Osteoblast (primary cell): ENCODE data around the gene BORCS5. TPM values are rescaled to one million over a fixed set of nuclear protein-coding genes. Genes with fewer than 3 reads are reported as not detected.

ENCODE experiments used
- DNase-seq: peaks from one replicate; pipeline ENCODE4 v3.0.0; 2011; ENCODE audit warnings: low spot score, mixed read lengths; ENCODE audit not compliant: insufficient read length; ENCODE audit errors: missing footprints
- H2AFZ ChIP-seq: 2 replicates; pipeline ENCODE4 v1.6.0; 2011; ENCODE audit warnings: mild to moderate bottlenecking, low read length
- H3K27ac ChIP-seq: 2 replicates; pipeline ENCODE4 v1.5.1; 2011; ENCODE audit warnings: mild to moderate bottlenecking, low read depth, low read length, moderate library complexity
- H3K27me3 ChIP-seq: 2 replicates; pipeline ENCODE4 v1.6.0; 2012; ENCODE audit warnings: mild to moderate bottlenecking, control low read depth, inconsistent platforms, low read length, moderate library complexity; ENCODE audit not compliant: insufficient read depth
- H3K36me3 ChIP-seq: 2 replicates; pipeline ENCODE4 v1.5.1; 2011; ENCODE audit warnings: mild to moderate bottlenecking, low read length, control low read depth, moderate library complexity; ENCODE audit not compliant: insufficient read depth
- H3K4me1 ChIP-seq: 2 replicates; pipeline ENCODE4 v1.5.1; 2011; ENCODE audit warnings: mild to moderate bottlenecking, low read length, control low read depth, moderate library complexity; ENCODE audit not compliant: insufficient read depth
- H3K4me2 ChIP-seq: 2 replicates; pipeline ENCODE4 v1.6.0; 2011; ENCODE audit warnings: mild to moderate bottlenecking, low read length; ENCODE audit not compliant: insufficient read depth
- H3K4me3 ChIP-seq: fragments of 200-600 bp; sonication (generic); 3 replicates; pipeline ENCODE4 v1.5.1; 2012; ENCODE audit warnings: mild to moderate bottlenecking, low read length, inconsistent platforms; ENCODE audit not compliant: insufficient read depth
- H3K79me2 ChIP-seq: 2 replicates; pipeline ENCODE4 v1.6.0; 2012; ENCODE audit warnings: mild to moderate bottlenecking, low read length, control low read depth, inconsistent platforms; ENCODE audit not compliant: insufficient read depth
- H3K9me3 ChIP-seq: 2 replicates; pipeline ENCODE4 v1.5.1; 2011; ENCODE audit warnings: low read depth, low read length, control low read depth
- H4K20me1 ChIP-seq: 2 replicates; pipeline ENCODE4 v1.6.0; 2012; ENCODE audit warnings: mild to moderate bottlenecking, low read length, control low read depth; ENCODE audit not compliant: insufficient read depth
- CTCF ChIP-seq: IDR thresholded peaks from 2 replicates; pipeline ENCODE4 v1.5.1; 2011; ENCODE audit warnings: mild to moderate bottlenecking, low read depth, low read length, moderate library complexity; ENCODE audit errors: extremely low read depth
- total RNA-seq: library from RNA; depleted of rRNA; stranded (reverse); fragments of >200 nt; gene quantifications from 2 replicates; pipeline ENCODE4 v1.2.3, GENCODE V29; 2012

The BORCS5 gene
- total RNA-seq, 1 donor, result 14.8 TPM

- TF ChIP-seq CTCF, result no peak
- H3K27ac ChIP-seq, result no peak overlapping the region
- H3K79me2 ChIP-seq, result peaks cover 6% of the 10 kb centered on the region
- no peak overlapping the region for H3K4me2 ChIP-seq
- H4K20me1 ChIP-seq, result no peaks in the 10 kb centered on the region
- H3K36me3 ChIP-seq, result no peaks in the 10 kb centered on the region
- peaks cover 14% of the 10 kb centered on the region for H3K4me1 ChIP-seq
- H3K9me3 ChIP-seq, result no peaks in the 10 kb centered on the region
- no peaks in the 10 kb centered on the region for H3K27me3 ChIP-seq
- H2AFZ ChIP-seq, result no peak overlapping the region
- no peak overlapping the region for H3K4me3 ChIP-seq
- no peak for DNase-seq
Measured at GRCh38 chr12:12399776-12400305, 43.0 kb downstream of the BORCS5 start.

DNA sequence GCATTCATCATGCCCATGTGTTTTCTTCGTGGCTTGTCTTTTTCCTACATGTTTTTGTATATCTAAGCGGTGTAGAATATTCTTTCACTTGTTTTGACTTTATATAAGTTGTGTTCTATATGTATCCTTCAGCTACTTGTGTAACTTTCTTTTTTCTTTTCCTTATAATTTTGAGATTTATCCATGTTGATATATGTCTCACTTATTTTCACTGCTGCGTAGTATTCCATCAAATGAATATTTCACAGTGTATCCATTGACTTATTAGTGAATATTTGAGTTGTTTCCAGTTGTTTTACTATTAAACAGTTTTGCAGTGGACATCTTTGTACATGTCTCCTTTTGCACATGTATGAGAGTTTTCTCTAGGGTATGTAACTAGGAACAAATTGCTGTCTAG, 43.9 kb downstream of the BORCS5 start:
- Histone ChIP-seq H3K9me3 (no peaks in the 10 kb centered on the region), H3K79me2 (peaks cover 6% of the 10 kb centered on the region), H3K36me3 (no peaks in the 10 kb centered on the region), H3K4me1 (peaks cover 18% of the 10 kb centered on the region), H4K20me1 (no peaks in the 10 kb centered on the region), H3K4me3 (no peak overlapping the region), H2AFZ (no peak overlapping the region), H3K27me3 (no peaks in the 10 kb centered on the region), H3K27ac (no peak overlapping the region), H3K4me2 (no peak overlapping the region)
- TF ChIP-seq CTCF, result no peak
- DNase-seq, result no peak

- no peak for DNase-seq
- H3K27me3 ChIP-seq, result no peaks in the 10 kb centered on the region
- TF ChIP-seq CTCF, result no peak
Measured at GRCh38 chr12:12403264-12404248, 46.7 kb downstream of the BORCS5 start.

DNA sequence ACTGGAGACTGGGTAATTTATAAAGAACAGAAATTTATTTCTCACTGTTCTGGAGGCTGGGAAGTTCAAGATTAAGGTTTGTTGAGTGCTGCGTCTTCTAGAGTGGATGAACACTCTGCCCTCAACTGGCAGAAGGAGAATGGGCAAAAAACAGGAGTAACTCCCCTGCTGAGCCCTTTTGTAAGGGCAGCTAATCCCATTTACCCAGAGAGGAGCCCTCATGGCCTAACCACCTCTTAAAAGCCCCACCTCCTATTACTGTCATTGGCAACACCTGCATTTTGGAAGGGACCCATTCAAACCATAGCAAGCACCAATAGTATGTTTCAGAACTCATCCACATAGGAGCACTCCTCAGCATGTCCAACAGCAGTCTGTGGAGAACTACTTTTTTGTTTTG, 47.4 kb downstream of the BORCS5 start:
- Histone ChIP-seq H4K20me1 (no peaks in the 10 kb centered on the region), H3K4me3 (no peak overlapping the region), H3K79me2 (peaks cover 6% of the 10 kb centered on the region), H3K36me3 (no peaks in the 10 kb centered on the region), H3K27ac (no peak overlapping the region), H3K4me2 (no peak overlapping the region), H3K9me3 (no peaks in the 10 kb centered on the region), H3K27me3 (no peaks in the 10 kb centered on the region), H3K4me1 (peaks cover 6% of the 10 kb centered on the region), H2AFZ (no peak overlapping the region)
- no peak for TF ChIP-seq CTCF
- DNase-seq, result no peak

More at GRCh38 chr12:12403264-12404248, 46.7 kb downstream of the BORCS5 start:
- Histone ChIP-seq H3K9me3 (no peaks in the 10 kb centered on the region), H3K4me3 (no peak overlapping the region), H3K4me1 (peaks cover 10% of the 10 kb centered on the region), H3K4me2 (no peak overlapping the region), H3K36me3 (no peaks in the 10 kb centered on the region), H4K20me1 (no peaks in the 10 kb centered on the region), H3K27ac (no peak overlapping the region), H2AFZ (no peak overlapping the region), H3K79me2 (peaks cover 6% of the 10 kb centered on the region)
